GM12875 (cell line): ENCODE results near the gene CAPZB.

Experiments used
- H3K4me3 ChIP-seq: one replicate; pipeline ENCODE4 v1.5.1; 2011; ENCODE audit warnings: low read depth, low read length, control low read depth
- CTCF ChIP-seq: IDR thresholded peaks from 2 replicates; pipeline ENCODE4 v1.5.1; 2011; ENCODE audit warnings: low read depth, mild to moderate bottlenecking, control low read depth, inconsistent platforms, low read length, moderate library complexity, borderline replicate concordance; ENCODE audit not compliant: insufficient read depth

The CAPZB gene

GRCh38 chr1:19369396-19370090 lies 115.8 kb downstream of the CAPZB start:
- no peak for TF ChIP-seq CTCF
- no peak overlapping the region for H3K4me3 ChIP-seq

GRCh38 chr1:19368964-19369363 lies 116.4 kb downstream of the CAPZB start:
- no peak for TF ChIP-seq CTCF
- no peak overlapping the region for H3K4me3 ChIP-seq

- no peak for TF ChIP-seq CTCF
- H3K4me3 ChIP-seq: no peak overlapping the region
These were observed 117.3 kb downstream of the CAPZB start for GRCh38 chr1:19368050-19368449.

GRCh38 chr1:19367584-19368041 lies 117.7 kb downstream of the CAPZB start:
- TF ChIP-seq CTCF: no peak

GRCh38 chr1:19366599-19367536 lies 118.5 kb downstream of the CAPZB start:
- TF ChIP-seq CTCF: no peak
- H3K4me3 ChIP-seq: no peak overlapping the region

More at GRCh38 chr1:19367584-19368041, 117.7 kb downstream of the CAPZB start:
- no peak overlapping the region for H3K4me3 ChIP-seq

GRCh38 chr1:19365721-19366120 lies 119.6 kb downstream of the CAPZB start:
- H3K4me3 ChIP-seq: no peak overlapping the region
- no peak for TF ChIP-seq CTCF
